ENCODE data around the gene LRRC7. TPM values are rescaled to one million over a fixed set of nuclear protein-coding genes. Genes with fewer than 3 reads are reported as not detected.
A peak's percentile ranks its signal among the peaks of the same experiment; 100 is the strongest.

Gene LRRC7
- total RNA-seq, result not detected
- total RNA-seq (2013), result 0.11 TPM

DNA sequence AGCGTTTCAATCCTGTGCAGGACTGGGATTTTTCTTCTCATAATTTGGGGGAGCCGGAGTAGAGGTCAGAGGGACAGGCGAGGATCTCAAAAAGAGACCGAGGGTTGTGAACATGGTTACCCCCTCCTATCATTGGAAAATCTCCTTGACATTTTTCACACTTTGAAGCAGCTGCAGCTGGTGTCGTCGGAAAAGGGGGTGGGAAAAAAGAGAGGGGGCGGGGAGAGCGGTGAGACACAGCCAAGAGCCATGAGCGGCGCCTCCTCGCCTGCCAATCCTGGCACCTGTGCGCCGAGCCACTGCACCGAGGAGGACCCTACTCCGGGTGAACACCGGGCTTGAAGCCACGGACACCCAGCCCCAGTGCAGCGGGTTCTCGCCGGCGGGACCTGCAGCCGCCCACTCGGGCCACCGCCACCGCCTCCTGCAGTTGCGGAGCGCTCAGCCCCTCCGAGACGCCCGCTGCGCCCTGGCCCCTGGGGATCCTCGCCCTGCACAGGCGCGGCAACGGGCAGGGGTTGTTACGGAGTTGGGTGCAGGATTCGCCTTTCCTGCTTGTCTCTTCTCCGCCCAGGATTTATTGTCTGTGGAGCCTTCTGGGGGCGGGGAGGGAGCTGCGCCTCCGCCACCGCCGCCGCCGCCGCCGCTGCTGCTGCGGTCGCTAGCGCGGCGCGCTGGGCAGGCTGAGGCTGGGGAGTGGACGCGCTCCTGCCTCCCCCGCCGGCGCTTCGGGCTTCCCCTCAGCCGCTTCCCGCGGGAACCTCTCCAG lies at the start of gene LRRC7:
TSS of gene LRRC7 (plus strand) at position 271 of the 769 bp plus-strand sequence. CDS start 718 bp downstream, outside the sequence.
- H3K27ac ChIP-seq (ENCODE audit: low read length), result no peak within 1 kb of the TSS
- H3K27me3 ChIP-seq (ENCODE audit: control insufficient read depth, insufficient read depth, low read length), result peaks cover 11% of the 10 kb centered on the region
- ATAC-seq (no peak), DNase-seq (peak in 1 of 2 donors; percentile 19)
- no peaks in the 10 kb centered on the region for H3K4me1 ChIP-seq (ENCODE audit: control insufficient read depth, insufficient read depth, low read length)
- intact Hi-C loops (cut with micrococcal nuclease), result no loop called here
- peaks cover 22 to 27% of the 10 kb centered on the region in 2 donors for H3K27me3 Mint-ChIP-seq (ENCODE audit: low read depth in 2 of 2)
- WGBS (ENCODE audit: insufficient coverage), result 1% methylated on average over 61 of the region's 62 CpGs
- peaks cover 9% of the 10 kb centered on the region for H3K36me3 Mint-ChIP-seq
- TF ChIP-seq CTCF (IDR thresholded peaks at IDR 0.05), result no peak
- H3K9me3 Mint-ChIP-seq, result peaks cover 6 to 9% of the 10 kb centered on the region in 2 donors
- H3K4me1 Mint-ChIP-seq, result no peaks in the 10 kb centered on the region
- H3K27ac Mint-ChIP-seq, result no peak within 1 kb of the TSS
- no peak within 1 kb of the TSS for H3K4me3 ChIP-seq (ENCODE audit: low read length)
- peaks cover 7% of the 10 kb centered on the region for H3K9me3 ChIP-seq (ENCODE audit: control insufficient read depth, insufficient read depth, low read length)
- H3K36me3 ChIP-seq (ENCODE audit: control insufficient read depth, insufficient read depth, low read length), result no peaks in the 10 kb centered on the region
- H3K4me3 Mint-ChIP-seq, result no peak within 1 kb of the TSS

GRCh38 chr1:69519006-69519405 lies 48.7 kb upstream of the LRRC7 start:
- H3K27ac Mint-ChIP-seq, result no peak overlapping the region
- DNase-seq (no peak), ATAC-seq (no peak)
- H3K36me3 Mint-ChIP-seq, result no peaks in the 10 kb centered on the region
- TF ChIP-seq CTCF (IDR thresholded peaks at IDR 0.05), result no peak
- H3K27me3 Mint-ChIP-seq (ENCODE audit: low read depth in 2 of 2), result no peaks in the 10 kb centered on the region
- H3K27me3 ChIP-seq (ENCODE audit: control insufficient read depth, insufficient read depth, low read length), result no peaks in the 10 kb centered on the region
- 87% methylated on average over 3 of the region's 3 CpGs for WGBS (ENCODE audit: insufficient coverage)
- no peaks in the 10 kb centered on the region for H3K4me1 ChIP-seq (ENCODE audit: control insufficient read depth, insufficient read depth, low read length)
- H3K36me3 ChIP-seq (ENCODE audit: control insufficient read depth, insufficient read depth, low read length), result no peaks in the 10 kb centered on the region
- no peaks in the 10 kb centered on the region for H3K4me1 Mint-ChIP-seq
- no peak overlapping the region for H3K4me3 Mint-ChIP-seq
- peaks cover 6 to 10% of the 10 kb centered on the region in 2 donors for H3K9me3 Mint-ChIP-seq
- no peaks in the 10 kb centered on the region for H3K9me3 ChIP-seq (ENCODE audit: control insufficient read depth, insufficient read depth, low read length)
- no peak overlapping the region for H3K27ac ChIP-seq (ENCODE audit: low read length)
- no peak overlapping the region for H3K4me3 ChIP-seq (ENCODE audit: low read length)
- intact Hi-C loops (cut with micrococcal nuclease), result no loop called here

DNA sequence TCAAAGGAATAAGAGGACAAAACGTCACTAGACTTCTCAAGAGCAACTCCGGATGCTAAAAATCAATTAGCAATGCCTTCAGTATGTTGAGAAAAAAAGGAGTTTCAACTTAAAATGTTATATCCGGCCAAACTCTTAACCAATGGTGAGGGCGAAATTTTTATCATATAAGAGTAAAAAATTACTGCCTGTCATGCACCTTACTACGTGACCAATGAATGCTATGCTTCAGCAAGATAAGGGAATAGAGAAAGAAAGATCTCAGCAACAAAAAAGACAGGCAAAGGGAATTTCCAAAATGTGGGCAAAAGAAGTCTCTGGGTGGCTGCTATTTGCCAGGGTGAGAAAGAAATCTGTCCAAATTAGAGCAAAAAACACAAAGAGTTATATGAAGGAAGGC lies 47.4 kb upstream of the LRRC7 start:
- Histone ChIP-seq H3K27ac (ENCODE audit: low read length) (no peak overlapping the region), H3K4me3 (ENCODE audit: low read length) (no peak overlapping the region), H3K9me3 (ENCODE audit: control insufficient read depth, insufficient read depth, low read length) (peaks cover 3% of the 10 kb centered on the region), H3K36me3 (ENCODE audit: control insufficient read depth, insufficient read depth, low read length) (no peaks in the 10 kb centered on the region), H3K4me1 (ENCODE audit: control insufficient read depth, insufficient read depth, low read length) (no peaks in the 10 kb centered on the region), H3K27me3 (ENCODE audit: control insufficient read depth, insufficient read depth, low read length) (no peaks in the 10 kb centered on the region)
- ATAC-seq (no peak), DNase-seq (no peak)
- intact Hi-C loops (cut with micrococcal nuclease), result no loop called here
- no peaks in the 10 kb centered on the region for H3K27me3 Mint-ChIP-seq (ENCODE audit: low read depth in 2 of 2)
- no peak overlapping the region for H3K27ac Mint-ChIP-seq
- no peaks in the 10 kb centered on the region for H3K36me3 Mint-ChIP-seq
- no peaks in the 10 kb centered on the region for H3K4me1 Mint-ChIP-seq
- no peak overlapping the region for H3K4me3 Mint-ChIP-seq
- TF ChIP-seq CTCF (IDR thresholded peaks at IDR 0.05), result no peak
- H3K9me3 Mint-ChIP-seq, result peaks cover 4 to 15% of the 10 kb centered on the region in 2 donors
- 89% methylated on average over 5 of the region's 5 CpGs for WGBS (ENCODE audit: insufficient coverage)

DNA sequence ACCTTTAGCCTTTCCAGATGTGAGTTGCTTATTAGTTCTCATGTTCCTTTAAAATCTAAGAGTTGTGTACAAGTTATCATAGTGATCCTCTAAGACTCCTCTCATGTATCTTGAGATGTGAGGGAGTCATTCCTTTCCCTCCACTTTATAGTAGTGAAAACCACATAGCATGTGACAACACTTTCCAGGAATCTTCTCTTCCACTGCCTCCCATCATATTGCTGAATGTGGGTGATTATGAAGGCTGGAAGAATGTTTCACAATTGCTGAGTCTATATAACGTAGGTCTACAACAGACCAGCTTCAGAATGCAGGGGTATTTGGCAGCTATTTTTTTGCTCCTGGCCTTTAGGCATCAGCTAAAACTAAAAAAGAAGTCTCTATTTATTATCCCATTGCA lies 44.7 kb upstream of the LRRC7 start:
- intact Hi-C loops (cut with micrococcal nuclease), result no loop called here
- no peak overlapping the region for H3K27ac ChIP-seq (ENCODE audit: low read length)
- H3K36me3 Mint-ChIP-seq, result no peaks in the 10 kb centered on the region
- WGBS (ENCODE audit: insufficient coverage), result 94% methylated on average over 1 of the region's 1 CpG
- peaks cover 3% of the 10 kb centered on the region for H3K9me3 ChIP-seq (ENCODE audit: control insufficient read depth, insufficient read depth, low read length)
- H3K9me3 Mint-ChIP-seq, result peaks cover 5 to 16% of the 10 kb centered on the region in 2 donors
- TF ChIP-seq CTCF (IDR thresholded peaks at IDR 0.05), result no peak
- no peaks in the 10 kb centered on the region for H3K4me1 Mint-ChIP-seq
- no peaks in the 10 kb centered on the region for H3K27me3 Mint-ChIP-seq (ENCODE audit: low read depth in 2 of 2)
- H3K27me3 ChIP-seq (ENCODE audit: control insufficient read depth, insufficient read depth, low read length), result no peaks in the 10 kb centered on the region
- no peak overlapping the region for H3K4me3 Mint-ChIP-seq
- H3K36me3 ChIP-seq (ENCODE audit: control insufficient read depth, insufficient read depth, low read length), result no peaks in the 10 kb centered on the region
- H3K4me1 ChIP-seq (ENCODE audit: control insufficient read depth, insufficient read depth, low read length), result no peaks in the 10 kb centered on the region
- no peak overlapping the region for H3K27ac Mint-ChIP-seq
- no peak overlapping the region for H3K4me3 ChIP-seq (ENCODE audit: low read length)
- DNase-seq, result no peak
- no peak for ATAC-seq

Measured in natural killer cell (primary cell).